SK-N-SH treated with all-trans-retinoic acid at 6 μM for 48 hours (cell line): ENCODE measurements around the gene OVCA2.

Experiments used
- ATAC-seq: fragments of 200-7000 bp; cut with Tn5 transposase; 3 replicates; pipeline ENCODE4 v1.9.1; 2020; ENCODE audit warnings: mild to moderate bottlenecking, moderate library complexity
- ARNTL ChIP-seq: fragments of 450-650 bp; formaldehyde crosslinking; IDR thresholded peaks from 2 replicates; pipeline ENCODE4 v1.5.0; 2020; ENCODE audit warnings: low read depth, mild to moderate bottlenecking, moderate library complexity, borderline replicate concordance
- BACH2 ChIP-seq: fragments of 250-450 bp; sonication (Bioruptor Pico); IDR thresholded peaks from 2 replicates; pipeline ENCODE4 v1.9.0; 2021; ENCODE audit warnings: mild to moderate bottlenecking, borderline replicate concordance
- CREB5 ChIP-seq: fragments of 250-450 bp; sonication (Bioruptor Pico); IDR thresholded peaks from 2 replicates; pipeline ENCODE4 v1.5.1; 2020; ENCODE audit warnings: low read depth, mild to moderate bottlenecking, moderate library complexity
- CSDC2 ChIP-seq: fragments of 250-450 bp; sonication (Bioruptor Pico); IDR thresholded peaks from 2 replicates; pipeline ENCODE4 v1.5.0; 2020; ENCODE audit warnings: mild to moderate bottlenecking, moderate library complexity
- CSRNP3 ChIP-seq: fragments of 250-450 bp; sonication (Bioruptor Pico); IDR thresholded peaks from 2 replicates; pipeline ENCODE4 v1.5.1; 2021; ENCODE audit warnings: mild to moderate bottlenecking, moderate library complexity
- ESRRG ChIP-seq: fragments of 250-450 bp; sonication (Bioruptor Pico); IDR thresholded peaks from 2 replicates; pipeline ENCODE4 v1.6.1; 2021; ENCODE audit warnings: mild to moderate bottlenecking
- GLIS3 ChIP-seq: fragments of 250-450 bp; sonication (Bioruptor Pico); IDR thresholded peaks from 2 replicates; pipeline ENCODE4 v1.5.0; 2020; ENCODE audit warnings: mild to moderate bottlenecking, moderate library complexity
- ISL1 ChIP-seq: fragments of 250-450 bp; sonication (Bioruptor Pico); IDR thresholded peaks from 2 replicates; pipeline ENCODE4 v2.1.2; 2022; ENCODE audit warnings: mild to moderate bottlenecking, moderate library complexity
- PATZ1 ChIP-seq: fragments of 250-450 bp; sonication (Bioruptor Pico); IDR thresholded peaks from 2 replicates; pipeline ENCODE4 v1.8.0; 2020; ENCODE audit warnings: mild to moderate bottlenecking, moderate library complexity, borderline replicate concordance
- POU6F1 ChIP-seq: fragments of 250-450 bp; sonication (Bioruptor Pico); IDR thresholded peaks from 2 replicates; pipeline ENCODE4 v1.8.0; 2021; ENCODE audit warnings: low read depth, mild to moderate bottlenecking, moderate library complexity, borderline replicate concordance
- PPARA ChIP-seq: fragments of 250-450 bp; sonication (Bioruptor Pico); IDR thresholded peaks from 2 replicates; pipeline ENCODE4 v1.5.0; 2020; ENCODE audit warnings: mild to moderate bottlenecking, borderline replicate concordance
- RARB ChIP-seq: fragments of 250-450 bp; sonication (Bioruptor Pico); IDR thresholded peaks from 2 replicates; pipeline ENCODE4 v1.8.0; 2021; ENCODE audit warnings: mild to moderate bottlenecking, moderate library complexity
- SNAI2 ChIP-seq: fragments of 250-450 bp; sonication (Bioruptor Pico); IDR thresholded peaks from 2 replicates; pipeline ENCODE4 v1.5.0; 2020; ENCODE audit warnings: mild to moderate bottlenecking, moderate library complexity
- TCF4 ChIP-seq: fragments of 250-450 bp; sonication (Bioruptor Pico); IDR thresholded peaks from 2 replicates; pipeline ENCODE4 v1.8.0; 2021; ENCODE audit warnings: mild to moderate bottlenecking, moderate library complexity, borderline replicate concordance
- TOX ChIP-seq: fragments of 250-450 bp; sonication (Bioruptor Pico); IDR thresholded peaks from 2 replicates; pipeline ENCODE4 v1.8.0; 2021; ENCODE audit warnings: mild to moderate bottlenecking, moderate library complexity, borderline replicate concordance
- TSHZ2 ChIP-seq: fragments of 250-450 bp; sonication (Bioruptor Pico); IDR thresholded peaks from 2 replicates; pipeline ENCODE4 v1.5.0; 2020; ENCODE audit warnings: mild to moderate bottlenecking, moderate library complexity
- ZC3H10 ChIP-seq: fragments of 250-450 bp; sonication (Bioruptor Pico); IDR thresholded peaks from 2 replicates; pipeline ENCODE4 v1.5.1; 2021; ENCODE audit warnings: mild to moderate bottlenecking, moderate library complexity
- ZFP3 ChIP-seq: fragments of 250-450 bp; sonication (Bioruptor Pico); IDR thresholded peaks from 2 replicates; pipeline ENCODE4 v1.5.0; 2020; ENCODE audit warnings: mild to moderate bottlenecking, moderate library complexity
- ZFP30 ChIP-seq: fragments of 450-650 bp; formaldehyde crosslinking; IDR thresholded peaks from 2 replicates; pipeline ENCODE4 v1.5.0; 2022; ENCODE audit warnings: mild to moderate bottlenecking, moderate library complexity
- ZNF565 ChIP-seq: fragments of 450-650 bp; formaldehyde crosslinking; conservative IDR thresholded peaks from 2 replicates; pipeline ENCODE4 v1.5.0; 2020; ENCODE audit warnings: low read depth, mild to moderate bottlenecking, moderate library complexity
- ZNF8 ChIP-seq: fragments of 450-650 bp; formaldehyde crosslinking; IDR thresholded peaks from 2 replicates; pipeline ENCODE4 v1.5.0; 2020; ENCODE audit warnings: mild to moderate bottlenecking, moderate library complexity

OVCA2 gene

GRCh38 chr17:2017274-2017941 lies 24.4 kb upstream of the OVCA2 start:
- TF ChIP-seq ZC3H10 (CRISPR knock-in tag) (no peak), GLIS3 (CRISPR knock-in tag) (no peak), ESRRG (no peak), ZNF8 (no peak), PATZ1 (CRISPR knock-in tag) (no peak), CSDC2 (CRISPR knock-in tag) (no peak), ARNTL (CRISPR knock-in tag) (no peak), ISL1 (no peak), CSRNP3 (no peak), ZFP3 (CRISPR knock-in tag) (no peak), SNAI2 (CRISPR knock-in tag) (no peak), BACH2 (CRISPR knock-in tag) (no peak), POU6F1 (CRISPR knock-in tag) (no peak)
- ATAC-seq = no peak

- TF ChIP-seq ARNTL (CRISPR knock-in tag) = no peak
- TF ChIP-seq ESRRG = no peak
- no peak for TF ChIP-seq GLIS3 (CRISPR knock-in tag)
- TF ChIP-seq CSDC2 (CRISPR knock-in tag) = no peak
- TF ChIP-seq CREB5 (CRISPR knock-in tag) = no peak
- TF ChIP-seq TSHZ2 (CRISPR knock-in tag) = no peak
- no peak for TF ChIP-seq TCF4 (CRISPR knock-in tag)
- no peak for TF ChIP-seq BACH2 (CRISPR knock-in tag)
- no peak for TF ChIP-seq PPARA
- TF ChIP-seq ZNF565 (CRISPR knock-in tag) = no peak
- TF ChIP-seq SNAI2 (CRISPR knock-in tag) = no peak
- no peak for TF ChIP-seq ZFP3 (CRISPR knock-in tag)
- TF ChIP-seq RARB (CRISPR knock-in tag) = no peak
- no peak for TF ChIP-seq ZFP30 (CRISPR knock-in tag)
- TF ChIP-seq ZC3H10 (CRISPR knock-in tag) = no peak
- no peak for TF ChIP-seq TOX
- TF ChIP-seq ISL1 = no peak
- TF ChIP-seq CSRNP3 = no peak
- no peak for ATAC-seq
These were observed 22.9 kb upstream of the OVCA2 start for GRCh38 chr17:2018716-2019510.
